NOMO-1 (cell line): Measurements from ENCODE around the gene GRIN1.
A peak's percentile ranks its signal among the peaks of the same experiment; 100 is the strongest.

ENCODE experiments used
- DNase-seq, 2 experiments: peaks; one replicate each; lab custom pipeline; 2025; ENCODE audit not compliant: unreplicated experiment in 2 of 2; lab: John Stamatoyannopoulos, UW

GRIN1 gene

GRCh38 chr9:137161558-137162486, 22.9 kb downstream of the GRIN1 start:
- no peak for DNase-seq

GRCh38 chr9:137162505-137163364, 23.8 kb downstream of the GRIN1 start:
- no peak for DNase-seq

GRCh38 chr9:137163365-137163715, 24.4 kb downstream of the GRIN1 start:
- DNase-seq, result no peak

GRCh38 chr9:137163805-137164204, 24.9 kb downstream of the GRIN1 start:
- DNase-seq, result no peak

GRCh38 chr9:137164370-137165249, 25.7 kb downstream of the GRIN1 start:
- no peak for DNase-seq

GRCh38 chr9:137165250-137165836, 26.4 kb downstream of the GRIN1 start:
- DNase-seq, result no peak

GRCh38 chr9:137166380-137167229, 27.7 kb downstream of the GRIN1 start:
- no peak for DNase-seq

GRCh38 chr9:137167277-137167746, 28.4 kb downstream of the GRIN1 start:
- no peak for DNase-seq

- no peak for DNase-seq
These were observed 29.0 kb downstream of the GRIN1 start for GRCh38 chr9:137167747-137168572.

- DNase-seq, result peak in 1 of 2 experiments; percentile 45
These were observed 29.6 kb downstream of the GRIN1 start for GRCh38 chr9:137168573-137168903.

GRCh38 chr9:137168904-137169856, 30.2 kb downstream of the GRIN1 start:
- DNase-seq, result peak; percentile 47 to 69

GRCh38 chr9:137169896-137170358, 31.0 kb downstream of the GRIN1 start, which contains the start of gene LRRC26:
TSS of gene LRRC26 (minus strand) at chr9:137170051. CDS start at chr9:137169943, 108 bp downstream.
- no peak for DNase-seq

GRCh38 chr9:137170486-137171148, 31.7 kb downstream of the GRIN1 start:
- no peak for DNase-seq

GRCh38 chr9:137171149-137171900, 32.4 kb downstream of the GRIN1 start:
- DNase-seq, result no peak

GRCh38 chr9:137172901-137173795, 34.2 kb downstream of the GRIN1 start:
- DNase-seq, result no peak
